Renal cortex interstitium (tissue), 11 donors: ENCODE measurements around the gene NOC2L. TPM values are rescaled to one million over a fixed set of nuclear protein-coding genes. Genes with fewer than 3 reads are reported as not detected.

Experiments used
- DNase-seq, 11 donors: peaks; one replicate each; pipeline ENCODE4 v3.0.0-alpha.2; 2013; ENCODE audit warnings: low read depth in 9 of 11, low spot score in 4 of 11; ENCODE audit errors: extremely low read depth in 1 of 11
- polyA plus RNA-seq, 3 donors: library from polyadenylated mRNA; unstranded; fragments of 120-200 nt; gene quantifications; one replicate each; pipeline ENCODE4 v1.2.1, GENCODE V29; 2013; ENCODE audit not compliant: insufficient read length in 3 of 3

Gene NOC2L
- polyA plus RNA-seq, 3 donors = 52.0 to 64.3 (median 64.2) TPM

GRCh38 chr1:938088-938683 lies 20.9 kb downstream of the NOC2L start:
- no peak for DNase-seq

GRCh38 chr1:937521-937920 lies 21.5 kb downstream of the NOC2L start:
- DNase-seq = no peak

GRCh38 chr1:936348-937264 lies 22.4 kb downstream of the NOC2L start:
- DNase-seq = no peak

GRCh38 chr1:935751-936231 lies 23.3 kb downstream of the NOC2L start:
- no peak for DNase-seq

DNA sequence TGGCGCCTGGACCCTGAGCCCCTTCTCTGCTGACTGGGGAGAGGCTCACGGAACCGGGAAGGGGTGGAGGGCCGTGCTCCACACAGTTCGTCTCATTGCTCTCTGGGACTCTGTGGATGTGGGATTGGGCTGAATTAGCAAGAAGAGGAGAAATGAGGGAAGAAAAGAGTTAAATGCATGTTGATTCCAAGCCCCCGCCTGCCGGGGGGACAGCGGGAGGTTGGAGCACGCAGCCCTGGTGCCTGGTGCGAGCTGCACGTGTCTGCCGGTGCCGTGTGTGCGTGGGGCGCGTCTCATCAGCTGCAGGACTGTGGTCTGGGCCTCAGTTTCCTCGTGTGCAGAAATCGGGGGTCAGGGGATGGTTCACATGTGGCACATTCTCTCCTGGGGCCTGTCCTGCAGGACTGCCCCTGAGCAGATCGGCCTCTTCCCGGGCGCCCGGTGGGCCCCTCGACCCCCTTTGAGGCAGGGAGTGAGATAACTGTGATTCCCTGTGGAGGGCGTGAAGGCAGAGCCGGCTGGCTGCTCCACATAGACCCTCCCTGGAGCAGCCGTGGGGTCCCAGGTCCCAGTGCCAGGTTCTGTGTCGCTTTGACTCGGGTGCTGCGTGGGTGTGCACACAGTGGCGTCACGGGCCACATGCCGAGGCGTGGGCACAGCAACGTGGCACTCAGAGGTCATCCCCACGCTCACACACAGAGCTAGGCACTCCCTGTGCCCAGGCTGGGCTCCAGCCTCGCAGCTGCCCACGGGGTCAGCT lies 23.9 kb downstream of the NOC2L start:
- no peak for DNase-seq

DNA sequence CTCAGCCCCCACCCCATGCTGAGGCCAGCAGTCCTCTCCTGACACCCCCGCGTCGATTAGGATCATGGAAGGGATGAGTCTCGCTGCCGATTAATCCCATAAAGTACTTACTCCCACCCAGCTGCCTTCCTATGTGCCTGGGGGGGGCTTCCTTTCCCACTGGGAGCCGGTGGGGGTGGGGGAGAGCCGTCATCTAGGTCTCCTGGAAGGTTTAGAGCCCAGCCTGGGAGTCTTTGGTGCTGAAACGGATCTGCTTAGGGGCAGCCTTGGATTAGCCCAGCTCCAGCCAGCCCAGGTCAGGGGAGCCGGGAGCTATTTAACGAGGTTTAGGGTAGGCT lies 25.5 kb downstream of the NOC2L start:
- no peak for DNase-seq

GRCh38 chr1:932776-933602 lies 26.1 kb downstream of the NOC2L start:
- DNase-seq = no peak

GRCh38 chr1:932173-932510 lies 26.9 kb downstream of the NOC2L start:
- no peak for DNase-seq

- no peak for DNase-seq
Observed at GRCh38 chr1:931380-932172, 27.5 kb downstream of the NOC2L start.

DNA sequence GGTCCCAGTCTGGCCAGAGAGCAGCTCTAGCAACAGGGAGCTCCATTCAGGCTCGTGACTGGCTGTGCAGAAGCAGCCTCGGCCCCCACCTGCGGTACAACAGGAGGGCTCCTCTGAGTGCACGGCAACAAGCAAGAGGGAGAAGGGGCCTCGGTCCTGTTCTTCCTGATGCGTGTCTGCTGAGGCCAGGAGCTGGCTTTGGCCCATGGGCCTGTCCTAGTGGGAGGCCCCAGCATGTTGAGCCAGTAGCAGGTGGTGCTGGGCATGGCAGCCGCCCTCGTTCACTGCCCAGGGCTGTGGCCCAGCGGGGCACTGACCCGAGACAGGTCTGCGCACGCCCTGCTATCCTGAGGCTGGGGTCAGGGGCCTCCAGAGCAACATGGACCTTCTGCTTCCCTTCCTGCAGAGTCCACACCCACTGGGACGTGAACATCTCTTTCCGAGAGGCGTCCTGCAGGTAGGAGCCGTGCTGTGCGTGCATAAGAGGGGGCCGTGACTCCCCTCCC lies 28.4 kb downstream of the NOC2L start:
- DNase-seq = no peak

- no peak for DNase-seq
Observed at GRCh38 chr1:929712-930632, 29.1 kb downstream of the NOC2L start.

DNA sequence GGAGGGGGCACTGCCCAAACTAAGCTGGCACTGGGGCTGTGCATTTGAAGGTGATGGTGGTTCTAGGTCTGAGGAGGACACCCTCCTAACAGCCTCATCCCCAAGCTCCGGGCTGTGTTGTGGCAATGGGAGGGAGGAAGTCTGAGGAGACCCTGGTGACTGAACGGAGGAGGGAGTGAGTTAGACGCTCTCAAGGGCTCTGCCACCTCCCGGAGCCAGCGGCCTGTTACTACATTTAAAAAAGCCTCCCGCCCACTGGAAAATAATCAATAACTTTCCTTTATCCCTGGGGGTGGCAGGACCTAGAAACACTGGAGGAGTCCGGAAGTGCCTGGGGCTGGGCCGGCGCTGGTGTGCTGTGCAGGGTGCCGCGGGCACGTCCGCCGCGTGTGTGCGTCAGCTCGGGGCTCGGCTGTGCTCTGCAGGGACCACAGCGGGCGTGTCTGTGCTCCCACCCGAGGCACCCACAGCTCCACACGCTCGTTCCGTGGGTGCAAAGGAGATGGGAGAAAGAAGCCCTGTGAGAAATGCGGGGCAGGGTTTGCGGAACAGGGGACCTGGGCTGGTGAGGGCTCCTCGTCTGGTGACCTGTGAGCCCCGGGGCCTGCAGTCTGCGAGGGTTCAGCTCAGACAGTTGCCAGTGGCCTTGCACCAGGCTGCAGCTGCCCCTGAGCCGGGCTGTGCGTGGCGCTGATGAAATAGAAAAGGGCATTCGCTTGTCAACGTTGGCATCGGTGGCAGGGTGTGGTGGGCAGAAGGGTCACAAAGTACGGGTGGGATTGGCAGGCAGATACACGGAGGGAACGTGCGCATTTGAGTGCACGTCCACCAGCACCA lies 30.0 kb downstream of the NOC2L start:
- no peak for DNase-seq

- no peak for DNase-seq
Observed at GRCh38 chr1:927748-928147, 31.3 kb downstream of the NOC2L start.

DNA sequence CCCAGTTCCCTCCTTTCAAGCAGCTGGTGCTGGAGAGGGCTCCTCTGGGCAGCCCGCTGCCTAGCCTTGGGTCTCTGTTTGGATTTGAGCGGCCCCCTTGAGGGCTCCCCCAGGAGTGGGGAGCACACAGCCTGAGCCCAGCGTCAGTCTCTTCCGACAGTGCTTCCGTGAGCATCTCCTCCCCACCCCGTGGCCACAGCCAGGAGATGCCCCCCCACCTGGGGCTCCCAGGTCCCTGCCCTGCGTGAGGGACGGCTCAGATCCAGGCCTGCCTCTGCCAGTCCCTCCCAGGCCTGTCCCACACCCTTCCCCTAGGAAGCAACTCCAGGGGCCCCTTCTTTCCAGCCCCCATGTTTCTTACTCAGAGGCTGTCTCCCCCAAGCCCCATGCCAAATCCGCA lies 31.8 kb downstream of the NOC2L start:
- no peak for DNase-seq

DNA sequence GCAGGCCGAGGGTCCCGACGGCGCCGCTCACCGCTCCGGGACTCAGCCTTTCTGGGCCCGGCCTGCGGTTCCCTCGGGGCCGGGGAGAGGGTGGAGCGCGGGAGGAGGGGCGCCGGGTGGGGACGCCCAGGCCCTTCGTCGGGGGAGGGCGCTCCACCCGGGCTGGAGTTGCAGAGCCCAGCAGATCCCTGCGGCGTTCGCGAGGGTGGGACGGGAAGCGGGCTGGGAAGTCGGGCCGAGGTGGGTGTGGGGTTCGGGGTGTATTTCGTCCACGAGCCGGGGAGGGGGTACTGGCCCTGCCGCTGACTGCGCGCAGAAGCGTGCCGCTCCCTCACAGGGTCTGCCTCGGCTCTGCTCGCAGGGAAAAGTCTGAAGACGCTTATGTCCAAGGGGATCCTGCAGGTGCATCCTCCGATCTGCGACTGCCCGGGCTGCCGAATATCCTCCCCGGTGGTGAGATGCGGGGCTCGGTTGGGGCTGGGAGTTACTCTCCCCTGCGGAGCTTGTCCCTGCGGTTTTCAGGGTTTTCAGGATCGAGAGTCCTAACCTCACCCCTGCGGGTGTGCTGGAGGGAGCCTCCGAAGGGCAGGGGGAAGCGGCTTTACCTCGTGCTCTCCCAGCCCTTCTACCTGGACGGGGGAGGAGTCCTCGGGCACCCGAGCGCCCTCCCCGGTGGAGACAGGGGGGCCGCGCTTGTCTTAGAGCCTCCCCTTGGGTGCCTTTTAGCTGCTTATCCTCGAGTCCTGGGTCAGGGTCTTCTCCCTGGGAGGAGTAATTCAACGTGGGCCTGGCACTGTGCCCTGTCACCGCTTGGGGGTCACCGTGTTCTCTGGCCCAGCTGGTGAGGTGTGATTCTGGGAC lies 33.3 kb downstream of the NOC2L start:
- DNase-seq = no peak
